HG02678 (cell line): ENCODE measurements around the gene CANT1.

ENCODE experiments used
- ATAC-seq: cut with Tn5 transposase; IDR thresholded peaks from one replicate; pipeline ENCODE4 v1.9.1; 2021; ENCODE audit warnings: mild to moderate bottlenecking, moderate library complexity; ENCODE audit not compliant: unreplicated experiment

CANT1 gene

GRCh38 chr17:79011451-79012147 lies 2.0 kb upstream of the CANT1 start:
- no peak for ATAC-seq

DNA sequence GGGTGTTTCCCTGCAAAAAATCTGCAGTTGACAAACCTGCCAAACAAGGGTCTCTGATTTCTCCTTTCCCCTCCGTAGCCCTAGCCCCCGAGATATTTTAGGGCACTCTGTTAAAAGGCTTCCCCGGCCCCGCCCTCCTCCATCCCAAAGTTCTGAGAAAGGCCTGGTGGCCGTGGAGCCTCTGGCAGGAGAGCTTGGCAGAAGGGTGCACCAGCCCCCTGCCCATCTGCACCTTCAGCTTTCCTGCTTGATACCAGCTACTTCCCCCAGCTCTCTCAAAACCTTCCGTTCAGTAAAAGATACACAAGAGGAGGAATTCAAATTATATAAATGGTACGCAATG lies 711 bp upstream of the CANT1 start:
- ATAC-seq: no peak

- no peak for ATAC-seq
Observed at GRCh38 chr17:79008666-79009387, 737 bp downstream of the CANT1 start.

DNA sequence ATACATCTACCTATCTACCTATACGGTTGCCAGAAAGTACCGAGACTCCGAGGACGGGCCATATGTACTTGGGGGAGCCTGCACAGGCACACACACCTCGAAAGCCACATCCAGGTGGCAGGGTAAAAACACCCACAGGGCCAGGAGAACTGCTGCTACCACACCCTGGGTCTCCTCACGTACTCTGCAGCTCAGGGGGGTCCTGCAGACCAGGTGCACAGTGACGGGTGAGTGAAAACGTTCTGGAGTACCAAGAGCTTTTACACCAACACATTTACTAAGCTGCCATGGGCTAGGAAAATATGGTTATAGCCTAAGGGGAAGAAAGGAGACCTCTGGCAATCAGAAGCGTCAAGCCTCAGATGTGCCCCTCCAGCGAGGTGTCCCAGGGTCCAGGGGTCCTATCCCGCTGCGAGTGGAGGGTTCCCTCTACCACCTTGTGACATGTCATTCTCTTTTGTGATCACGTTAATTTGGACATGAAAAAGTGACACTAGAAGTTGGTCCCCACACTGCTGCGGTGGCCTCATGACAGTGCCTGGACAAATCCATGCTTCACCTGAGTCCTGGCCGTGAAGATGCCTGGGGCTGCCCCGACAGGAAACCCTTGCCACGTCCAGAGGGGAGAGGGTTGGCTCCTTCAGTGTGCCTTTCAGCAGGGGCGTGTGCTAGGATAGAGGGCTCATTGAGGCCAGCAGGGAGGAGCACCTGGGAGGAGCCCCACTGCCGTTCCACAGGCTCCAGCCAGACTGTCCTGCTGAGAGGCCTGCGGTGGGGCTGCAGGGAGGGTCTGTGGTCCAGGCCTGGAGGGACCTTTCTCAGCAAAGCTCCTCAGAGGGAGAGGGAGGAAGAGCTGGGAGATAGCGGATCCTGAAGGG lies 1.8 kb downstream of the CANT1 start:
- ATAC-seq: no peak

DNA sequence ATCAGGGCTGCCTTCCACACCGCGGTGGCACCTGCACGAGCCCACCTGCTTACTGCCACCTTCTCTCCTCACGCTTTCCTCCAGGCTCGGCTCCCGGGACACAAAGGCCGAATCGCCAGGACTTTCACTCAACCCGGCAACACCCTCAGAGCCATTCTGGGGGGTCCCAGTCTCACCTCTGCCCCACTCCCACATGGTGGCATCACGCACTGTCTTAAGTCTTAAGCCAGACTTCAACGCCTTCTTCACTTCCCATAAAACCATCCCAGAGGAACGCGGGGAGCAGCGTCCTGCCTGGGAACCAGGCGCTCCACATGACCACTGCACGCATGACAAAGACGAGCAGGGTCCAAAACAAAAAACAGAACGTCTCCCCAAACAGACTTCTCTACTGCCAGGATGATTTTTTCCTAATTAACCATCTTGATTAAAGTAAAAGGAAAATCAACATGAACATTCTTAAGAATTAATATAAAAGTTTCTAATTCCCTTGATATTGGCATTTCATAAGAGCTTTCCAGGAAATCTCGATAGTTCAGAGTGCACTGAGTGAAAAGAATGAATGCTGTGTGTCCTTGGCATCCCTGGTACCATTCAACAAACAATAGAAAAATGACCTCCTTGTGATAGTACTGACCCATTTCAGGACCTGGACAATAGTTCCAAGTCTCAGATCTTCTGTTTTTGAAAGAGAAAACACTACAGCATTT lies 2.6 kb downstream of the CANT1 start:
- no peak for ATAC-seq

- no peak for ATAC-seq
Observed at GRCh38 chr17:79006046-79006445, 3.5 kb downstream of the CANT1 start.

DNA sequence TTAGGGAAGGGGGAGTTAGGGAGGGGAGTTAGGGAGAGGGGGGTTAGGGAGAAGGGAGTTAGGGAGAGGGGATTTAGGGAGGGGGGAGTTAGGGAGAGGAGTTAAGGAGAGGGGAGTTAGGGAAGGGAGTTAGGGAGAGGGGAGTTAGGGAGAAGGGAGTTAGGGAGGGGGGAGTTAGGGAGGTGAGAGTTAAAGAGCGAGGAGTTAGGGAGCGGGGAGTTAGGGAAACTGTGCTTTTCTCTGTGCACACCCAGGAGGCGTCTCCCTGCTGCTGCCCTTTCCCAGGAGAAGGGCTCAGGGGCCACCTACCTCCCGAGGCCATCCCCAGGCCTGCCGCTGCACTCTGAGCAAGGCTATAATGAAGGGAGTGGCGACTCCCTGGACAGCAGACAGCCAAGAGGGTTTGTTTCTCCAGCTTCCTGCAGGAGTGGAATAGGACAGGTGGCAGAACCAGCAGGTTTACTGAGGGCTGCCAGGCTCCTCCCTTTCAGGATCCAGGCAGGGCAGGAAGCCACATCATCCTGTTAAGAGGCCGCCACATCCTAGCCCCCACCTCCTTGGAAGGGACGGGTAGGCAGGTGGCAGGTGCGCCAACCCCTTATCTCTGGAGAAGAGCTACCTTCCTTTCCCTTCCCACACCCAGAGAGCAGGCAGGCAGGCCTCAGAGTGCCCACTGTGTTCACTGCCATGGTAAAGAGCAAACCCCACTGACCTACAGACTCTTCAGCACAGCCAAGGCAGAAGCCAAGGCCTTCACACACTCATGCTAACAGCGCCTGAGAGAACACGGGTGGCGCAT lies 4.3 kb downstream of the CANT1 start:
- no peak for ATAC-seq

DNA sequence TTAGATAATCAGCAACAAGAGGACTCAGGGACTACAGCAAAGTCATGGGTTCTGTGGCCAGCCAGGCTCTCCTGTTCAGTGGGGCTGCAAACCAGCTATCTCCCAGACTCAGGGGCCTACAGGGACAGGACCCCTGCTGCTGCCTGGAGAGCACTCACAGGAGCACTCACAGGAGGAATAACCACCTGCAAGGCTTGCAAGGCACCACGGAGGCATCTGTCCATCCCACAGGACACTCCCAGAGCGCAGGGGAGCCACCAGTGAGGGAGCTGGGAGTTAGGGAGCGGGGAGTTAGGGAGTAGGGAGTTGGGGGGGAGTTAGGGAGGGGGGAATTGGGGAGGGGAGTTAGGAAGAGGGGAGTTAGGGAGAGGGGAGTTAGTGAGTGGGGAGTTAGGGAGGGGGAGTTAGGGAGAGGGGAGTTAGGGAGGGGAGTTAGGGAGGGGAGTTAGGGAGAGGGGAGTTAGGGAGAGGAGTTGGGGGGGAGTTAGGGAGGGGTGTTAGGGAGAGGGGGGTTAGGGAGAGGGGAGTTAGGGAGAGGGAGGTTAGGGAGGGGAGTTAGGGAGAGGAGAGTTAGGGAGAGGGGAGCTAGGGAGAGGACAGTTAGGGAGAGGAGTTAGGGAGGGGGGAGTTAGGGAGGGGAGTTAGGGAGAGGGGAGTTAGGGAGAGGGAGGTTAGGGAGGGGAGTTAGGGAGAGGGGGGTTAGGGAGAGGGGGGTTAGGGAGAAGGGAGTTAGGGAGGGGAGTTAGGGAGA lies 5.7 kb downstream of the CANT1 start:
- no peak for ATAC-seq

DNA sequence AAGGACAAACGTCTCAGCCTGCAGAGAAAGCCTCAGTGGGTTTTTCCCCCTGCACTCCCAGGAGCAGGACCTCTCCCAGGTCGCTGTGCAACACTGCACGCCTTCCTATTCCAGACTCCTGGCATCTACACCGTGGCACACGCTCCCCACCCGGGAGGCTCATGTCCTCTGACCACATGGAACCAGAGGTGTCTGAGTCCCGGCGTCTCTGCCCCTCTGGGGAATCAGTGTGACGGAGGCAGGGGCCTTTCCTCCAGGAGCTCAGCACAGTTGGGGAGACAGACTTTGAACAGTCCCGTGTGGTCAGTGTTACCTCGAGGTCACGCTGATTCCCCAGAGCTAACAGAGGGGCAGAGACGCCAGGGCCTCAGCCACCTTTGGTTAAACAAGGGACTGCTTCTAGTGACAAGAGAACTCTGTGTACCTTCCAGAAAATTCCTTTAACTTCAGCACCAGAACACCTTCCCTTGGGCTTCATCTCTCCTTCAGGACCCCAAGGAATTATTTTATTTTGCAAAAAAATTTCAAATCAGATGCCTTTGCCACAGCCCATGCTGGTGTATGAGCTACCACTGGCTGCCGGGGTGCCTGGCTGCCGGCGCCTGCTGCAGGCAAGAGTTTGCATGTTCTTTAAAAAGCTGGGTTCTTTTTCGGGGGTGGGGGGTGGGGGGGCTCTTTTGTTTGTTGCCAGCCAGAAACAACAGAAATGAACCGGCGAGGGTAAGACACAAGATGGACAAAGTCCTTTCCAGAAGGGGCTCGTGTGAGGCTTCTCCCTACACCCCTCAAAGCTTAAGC lies 6.6 kb downstream of the CANT1 start:
- ATAC-seq: no peak

GRCh38 chr17:79002291-79002690 lies 7.3 kb downstream of the CANT1 start:
- ATAC-seq: no peak

GRCh38 chr17:79001190-79002020 lies 8.2 kb downstream of the CANT1 start:
- ATAC-seq: no peak

GRCh38 chr17:79000396-79001189 lies 9.0 kb downstream of the CANT1 start:
- no peak for ATAC-seq

DNA sequence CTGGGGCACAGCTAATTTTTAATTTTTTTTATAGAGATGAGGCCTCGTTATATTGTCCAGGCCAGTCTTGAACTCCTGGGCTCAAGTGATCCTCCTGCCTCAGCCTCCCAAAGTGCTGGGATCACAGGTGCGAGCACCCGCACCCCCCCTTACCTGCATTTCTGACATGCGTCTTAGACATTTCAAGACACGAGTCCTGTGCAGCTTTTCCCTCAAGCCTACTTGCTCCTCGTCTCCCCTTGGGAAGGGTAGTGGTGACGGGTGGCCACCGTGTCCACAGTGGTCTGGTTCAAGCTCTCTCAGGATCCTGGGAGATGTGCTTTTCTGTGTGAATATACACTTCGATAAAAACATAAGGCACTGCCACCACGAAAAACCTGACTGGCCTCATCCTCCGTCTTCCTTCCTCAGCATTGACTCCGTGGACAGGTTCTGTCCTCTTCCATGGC lies 9.6 kb downstream of the CANT1 start:
- no peak for ATAC-seq

GRCh38 chr17:78999056-78999768 lies 10.4 kb downstream of the CANT1 start:
- ATAC-seq: no peak

GRCh38 chr17:78998311-78999055 lies 11.1 kb downstream of the CANT1 start:
- no peak for ATAC-seq

DNA sequence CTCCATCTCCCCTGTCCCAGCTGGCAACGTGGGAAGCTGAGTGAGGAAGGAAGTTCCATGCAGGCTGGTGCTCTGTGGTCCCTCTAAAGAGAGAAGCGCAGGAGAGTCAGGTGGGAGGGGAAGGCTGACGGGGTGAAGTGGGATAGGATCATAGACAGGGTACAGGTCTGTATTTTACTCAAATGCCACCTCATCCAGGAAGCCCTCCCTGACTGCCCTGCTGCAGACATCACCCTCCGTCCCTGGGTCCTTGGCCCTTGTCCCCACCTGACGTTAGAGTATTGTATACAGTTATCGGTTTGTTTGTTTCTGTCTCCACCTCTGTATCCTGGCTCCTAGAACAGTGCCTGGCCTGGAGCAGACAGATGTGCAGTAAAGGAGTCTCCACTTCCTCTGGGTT lies 11.7 kb downstream of the CANT1 start:
- no peak for ATAC-seq
